ENCODE data around the gene GULP1. TPM values are rescaled to one million over a fixed set of nuclear protein-coding genes. Genes with fewer than 3 reads are reported as not detected.

GULP1 gene
- total RNA-seq, 2 donors from 2014 or later: 15.3 to 26.5 TPM

- no peak for DNase-seq
- no peak overlapping the region for H3K4me3 ChIP-seq (ENCODE audit: low read length)
- no peaks in the 10 kb centered on the region for H3K27me3 Mint-ChIP-seq (ENCODE audit: insufficient read depth)
- H3K4me3 Mint-ChIP-seq: no peak overlapping the region
- no peaks in the 10 kb centered on the region for H3K36me3 Mint-ChIP-seq (ENCODE audit: low read depth)
- no peaks in the 10 kb centered on the region for H3K9me3 Mint-ChIP-seq
- no peaks in the 10 kb centered on the region for H3K4me1 ChIP-seq (ENCODE audit: control insufficient read depth, insufficient read depth, low read length)
- no peak overlapping the region for H3K9ac ChIP-seq (ENCODE audit: extremely low read depth, low read length, poor library complexity, severe bottlenecking)
- no peaks in the 10 kb centered on the region for H3K36me3 ChIP-seq (ENCODE audit: control insufficient read depth, insufficient read depth, low read length)
- H3K27ac ChIP-seq (ENCODE audit: low read depth, low read length): no peak overlapping the region
- H3K9me3 ChIP-seq (ENCODE audit: control insufficient read depth, low read length): no peaks in the 10 kb centered on the region
- TF ChIP-seq, protein P1, sequence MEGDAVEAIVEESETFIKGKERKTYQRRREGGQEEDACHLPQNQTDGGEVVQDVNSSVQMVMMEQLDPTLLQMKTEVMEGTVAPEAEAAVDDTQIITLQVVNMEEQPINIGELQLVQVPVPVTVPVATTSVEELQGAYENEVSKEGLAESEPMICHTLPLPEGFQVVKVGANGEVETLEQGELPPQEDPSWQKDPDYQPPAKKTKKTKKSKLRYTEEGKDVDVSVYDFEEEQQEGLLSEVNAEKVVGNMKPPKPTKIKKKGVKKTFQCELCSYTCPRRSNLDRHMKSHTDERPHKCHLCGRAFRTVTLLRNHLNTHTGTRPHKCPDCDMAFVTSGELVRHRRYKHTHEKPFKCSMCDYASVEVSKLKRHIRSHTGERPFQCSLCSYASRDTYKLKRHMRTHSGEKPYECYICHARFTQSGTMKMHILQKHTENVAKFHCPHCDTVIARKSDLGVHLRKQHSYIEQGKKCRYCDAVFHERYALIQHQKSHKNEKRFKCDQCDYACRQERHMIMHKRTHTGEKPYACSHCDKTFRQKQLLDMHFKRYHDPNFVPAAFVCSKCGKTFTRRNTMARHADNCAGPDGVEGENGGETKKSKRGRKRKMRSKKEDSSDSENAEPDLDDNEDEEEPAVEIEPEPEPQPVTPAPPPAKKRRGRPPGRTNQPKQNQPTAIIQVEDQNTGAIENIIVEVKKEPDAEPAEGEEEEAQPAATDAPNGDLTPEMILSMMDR (conservative IDR thresholded peaks at IDR 0.05): no peak
- no peaks in the 10 kb centered on the region for H3K27me3 ChIP-seq (ENCODE audit: control insufficient read depth, insufficient read depth, low read length, poor library complexity, severe bottlenecking)
- no peak overlapping the region for H3K27ac Mint-ChIP-seq
- WGBS, 2 experiments (ENCODE audit: insufficient coverage in 1 of 2, insufficient read length in 1 of 2): 92% methylated on average over 1 of the region's 1 CpG; no CpG with 5 or more reads in 1 of the 2 experiments
- peaks cover 18% of the 10 kb centered on the region for H3K4me1 Mint-ChIP-seq
Observed at GRCh38 chr2:188518381-188518780, 226.7 kb downstream of the GULP1 start.

- Mint-ChIP-seq H3K9me3 (no peaks in the 10 kb centered on the region), H3K27ac (no peak overlapping the region), H3K4me1 (peaks cover 18% of the 10 kb centered on the region), H3K4me3 (no peak overlapping the region), H3K36me3 (ENCODE audit: low read depth) (no peaks in the 10 kb centered on the region), H3K27me3 (ENCODE audit: insufficient read depth) (no peaks in the 10 kb centered on the region)
- no peaks in the 10 kb centered on the region for H3K9me3 ChIP-seq (ENCODE audit: control insufficient read depth, low read length)
- H3K27ac ChIP-seq (ENCODE audit: low read depth, low read length): no peak overlapping the region
- H3K9ac ChIP-seq (ENCODE audit: extremely low read depth, low read length, poor library complexity, severe bottlenecking): no peak overlapping the region
- TF ChIP-seq, protein P1 (conservative IDR thresholded peaks at IDR 0.05): no peak
- no peaks in the 10 kb centered on the region for H3K27me3 ChIP-seq (ENCODE audit: control insufficient read depth, insufficient read depth, low read length, poor library complexity, severe bottlenecking)
- no peaks in the 10 kb centered on the region for H3K4me1 ChIP-seq (ENCODE audit: control insufficient read depth, insufficient read depth, low read length)
- no peak overlapping the region for H3K4me3 ChIP-seq (ENCODE audit: low read length)
- no peak for DNase-seq
- no peaks in the 10 kb centered on the region for H3K36me3 ChIP-seq (ENCODE audit: control insufficient read depth, insufficient read depth, low read length)
Observed at GRCh38 chr2:188519136-188519535, 227.5 kb downstream of the GULP1 start.

- Histone ChIP-seq H3K9me3 (ENCODE audit: control insufficient read depth, low read length) (no peaks in the 10 kb centered on the region), H3K4me3 (ENCODE audit: low read length) (no peak overlapping the region), H3K27ac (ENCODE audit: low read depth, low read length) (no peak overlapping the region), H3K9ac (ENCODE audit: extremely low read depth, low read length, poor library complexity, severe bottlenecking) (no peak overlapping the region), H3K27me3 (ENCODE audit: control insufficient read depth, insufficient read depth, low read length, poor library complexity, severe bottlenecking) (no peaks in the 10 kb centered on the region), H3K36me3 (ENCODE audit: control insufficient read depth, insufficient read depth, low read length) (no peaks in the 10 kb centered on the region), H3K4me1 (ENCODE audit: control insufficient read depth, insufficient read depth, low read length) (no peaks in the 10 kb centered on the region)
- no peak for DNase-seq
- no peak overlapping the region for H3K27ac Mint-ChIP-seq
- no peaks in the 10 kb centered on the region for H3K36me3 Mint-ChIP-seq (ENCODE audit: low read depth)
- no peak overlapping the region for H3K4me3 Mint-ChIP-seq
- H3K9me3 Mint-ChIP-seq: no peaks in the 10 kb centered on the region
- TF ChIP-seq, protein P1 (conservative IDR thresholded peaks at IDR 0.05): no peak
- peaks cover 18% of the 10 kb centered on the region for H3K4me1 Mint-ChIP-seq
- no peaks in the 10 kb centered on the region for H3K27me3 Mint-ChIP-seq (ENCODE audit: insufficient read depth)
Observed at GRCh38 chr2:188522517-188522916, 230.8 kb downstream of the GULP1 start.

Measured in endodermal cell (in vitro differentiated cells).